Caco-2 (cell line): ENCODE results near the gene THBD. TPM values are rescaled to one million over a fixed set of nuclear protein-coding genes. Genes with fewer than 3 reads are reported as not detected.

Experiments used
- BruUV-seq: library from RNA; stranded (reverse); fragments of 400-500 nt; replicated peaks from 2 replicates; lab custom pipeline; 2021; lab: Mats Ljungman, UMichigan
- CTCF ChIA-PET: fragments of 300-600 bp; sonication (Branson Sonifier 250); formaldehyde crosslinking; loops from one replicate; lab custom pipeline; 2022; ENCODE audit warnings: antibody characterized with exemption; lab: Charles Lee
- POLR2A ChIA-PET: fragments of 300-600 bp; sonication (Branson Sonifier 250); formaldehyde crosslinking; loops from one replicate; lab custom pipeline; 2022; ENCODE audit warnings: antibody characterized with exemption; lab: Charles Lee
- DNase-seq, 2 experiments: peaks; one replicate each; pipeline versions ENCODE4 v3.0.0 to v3.0.0-alpha.2; 2020 to 2022
- H3K27me3 ChIP-seq: replicated peaks from 2 replicates; pipeline ENCODE4 v1.6.0; 2011; ENCODE audit warnings: low read length; ENCODE audit not compliant: control insufficient read depth, insufficient read depth
- H3K36me3 ChIP-seq: 2 replicates; pipeline ENCODE4 v1.5.1; 2011; ENCODE audit warnings: low read length; ENCODE audit not compliant: control insufficient read depth, insufficient read depth
- H3K4me1 ChIP-seq: fragments of 250-450 bp; sonication (Bioruptor Pico); 2 replicates; pipeline ENCODE4 v1.5.1; 2020; ENCODE audit warnings: mild to moderate bottlenecking
- H3K4me3 ChIP-seq: 2 replicates; pipeline ENCODE4 v1.5.1; 2011; ENCODE audit warnings: low read depth, mild to moderate bottlenecking, control low read depth, low read length
- H3K9me3 ChIP-seq: fragments of 250-450 bp; sonication (Bioruptor Pico); 2 replicates; pipeline ENCODE4 v1.5.1; 2020; ENCODE audit warnings: mild to moderate bottlenecking, moderate library complexity
- H3K27ac Mint-ChIP-seq: one replicate; pipeline ENCODE4 v1.8.0; 2022; ENCODE audit warnings: mixed read lengths; ENCODE audit not compliant: unreplicated experiment
- H3K27me3 Mint-ChIP-seq: one replicate; pipeline ENCODE4 v1.8.0; 2022; ENCODE audit warnings: mixed read lengths; ENCODE audit not compliant: insufficient read depth, unreplicated experiment
- H3K36me3 Mint-ChIP-seq: one replicate; pipeline ENCODE4 v1.8.0; 2022; ENCODE audit warnings: mild to moderate bottlenecking, mixed read lengths; ENCODE audit not compliant: insufficient read depth, unreplicated experiment
- H3K4me1 Mint-ChIP-seq: one replicate; pipeline ENCODE4 v1.8.0; 2022; ENCODE audit warnings: low read depth, mixed read lengths; ENCODE audit not compliant: unreplicated experiment
- H3K4me3 Mint-ChIP-seq: one replicate; pipeline ENCODE4 v1.8.0; 2022; ENCODE audit warnings: mild to moderate bottlenecking, moderate library complexity, mixed read lengths; ENCODE audit not compliant: unreplicated experiment
- H3K9me3 Mint-ChIP-seq: one replicate; pipeline ENCODE4 v1.8.0; 2022; ENCODE audit warnings: mixed read lengths; ENCODE audit not compliant: unreplicated experiment
- intact Hi-C: fragments of 100-400 bp; cut with micrococcal nuclease; formaldehyde crosslinking; loops from one replicate; pipeline ENCODE4 v1.10.0; 2022; ENCODE audit not compliant: unreplicated experiment
- total RNA-seq: library from RNA; stranded (reverse); gene quantifications from 2 replicates; pipeline ENCODE4 v1.2.3, GENCODE V29; 2022
- TF ChIP-seq, protein P1 (sequence below), 2 experiments: fragments of 200-600 bp in 1 of 2; IDR thresholded peaks; 1 replicate in 1 of 2; 2 replicates in 1 of 2; pipeline versions ENCODE4 v1.5.1 to v1.8.0; 2011 to 2022; ENCODE audit warnings: antibody characterized with exemption in 1 of 2, control low read depth in 1 of 2, inconsistent platforms in 1 of 2, low read depth in 1 of 2, low read length in 1 of 2, mild to moderate bottlenecking in 1 of 2, moderate library complexity in 1 of 2; ENCODE audit not compliant: insufficient read depth in 1 of 2, severe bottlenecking in 1 of 2, unreplicated experiment in 1 of 2

Gene THBD
- total RNA-seq, 1 experiment from 2014 or later, result 0.77 TPM

DNA sequence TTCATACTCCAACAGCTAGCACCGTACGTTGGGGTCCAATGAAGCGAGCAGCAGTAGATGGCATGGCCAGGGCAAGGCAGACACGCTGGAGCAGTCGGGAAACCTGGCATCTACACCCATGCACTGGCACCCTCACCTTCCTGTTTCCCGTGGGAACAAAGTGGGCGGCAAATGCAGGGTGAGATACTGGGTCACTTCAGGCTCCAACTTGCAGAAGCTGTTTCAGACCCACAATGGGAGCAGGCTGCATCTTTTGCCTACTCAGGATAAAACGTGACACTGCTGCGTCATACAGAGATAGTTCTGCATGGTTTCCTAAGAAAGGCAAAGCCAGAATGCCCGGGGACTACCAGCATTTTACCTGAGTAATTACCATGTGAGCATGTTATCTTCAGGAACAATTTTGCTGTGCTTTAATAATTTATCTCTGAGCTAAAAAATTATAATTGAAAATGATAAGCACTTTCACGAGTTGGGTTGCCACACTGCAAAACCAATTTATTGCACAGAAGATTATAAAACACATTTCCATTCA is 47.6 kb upstream of the THBD start:
- Histone ChIP-seq H3K36me3 (no peaks in the 10 kb centered on the region), H3K27me3 (no peaks in the 10 kb centered on the region), H3K4me1 (no peaks in the 10 kb centered on the region), H3K4me3 (no peak overlapping the region), H3K9me3 (no peaks in the 10 kb centered on the region)
- Mint-ChIP-seq H3K27ac (no peak overlapping the region), H3K36me3 (peaks cover 5% of the 10 kb centered on the region), H3K4me3 (no peak overlapping the region), H3K27me3 (no peaks in the 10 kb centered on the region), H3K4me1 (peaks cover 7% of the 10 kb centered on the region), H3K9me3 (no peaks in the 10 kb centered on the region)
- DNase-seq, result no peak
- TF ChIP-seq, protein P1, sequence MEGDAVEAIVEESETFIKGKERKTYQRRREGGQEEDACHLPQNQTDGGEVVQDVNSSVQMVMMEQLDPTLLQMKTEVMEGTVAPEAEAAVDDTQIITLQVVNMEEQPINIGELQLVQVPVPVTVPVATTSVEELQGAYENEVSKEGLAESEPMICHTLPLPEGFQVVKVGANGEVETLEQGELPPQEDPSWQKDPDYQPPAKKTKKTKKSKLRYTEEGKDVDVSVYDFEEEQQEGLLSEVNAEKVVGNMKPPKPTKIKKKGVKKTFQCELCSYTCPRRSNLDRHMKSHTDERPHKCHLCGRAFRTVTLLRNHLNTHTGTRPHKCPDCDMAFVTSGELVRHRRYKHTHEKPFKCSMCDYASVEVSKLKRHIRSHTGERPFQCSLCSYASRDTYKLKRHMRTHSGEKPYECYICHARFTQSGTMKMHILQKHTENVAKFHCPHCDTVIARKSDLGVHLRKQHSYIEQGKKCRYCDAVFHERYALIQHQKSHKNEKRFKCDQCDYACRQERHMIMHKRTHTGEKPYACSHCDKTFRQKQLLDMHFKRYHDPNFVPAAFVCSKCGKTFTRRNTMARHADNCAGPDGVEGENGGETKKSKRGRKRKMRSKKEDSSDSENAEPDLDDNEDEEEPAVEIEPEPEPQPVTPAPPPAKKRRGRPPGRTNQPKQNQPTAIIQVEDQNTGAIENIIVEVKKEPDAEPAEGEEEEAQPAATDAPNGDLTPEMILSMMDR (IDR thresholded peaks at IDR 0.05; ENCODE audit: insufficient read depth in 1 of 2, low read depth in 1 of 2, low read length in 1 of 2, severe bottlenecking in 1 of 2, unreplicated experiment in 1 of 2), result no peak
- CTCF ChIA-PET, result no interaction called here
- POLR2A ChIA-PET, result no interaction called here
- intact Hi-C loops, result no loop called here
- BruUV-seq, result no TSS peak

GRCh38 chr20:23096097-23096496 is 46.6 kb upstream of the THBD start:
- Histone ChIP-seq H3K4me1 (no peaks in the 10 kb centered on the region), H3K36me3 (no peaks in the 10 kb centered on the region), H3K4me3 (no peak overlapping the region), H3K27me3 (no peaks in the 10 kb centered on the region), H3K9me3 (no peaks in the 10 kb centered on the region)
- ChIA-PET POLR2A (no interaction called here), CTCF (no interaction called here)
- BruUV-seq, result no TSS peak
- Mint-ChIP-seq H3K27me3 (no peaks in the 10 kb centered on the region), H3K36me3 (peaks cover 5% of the 10 kb centered on the region), H3K9me3 (no peaks in the 10 kb centered on the region), H3K4me3 (no peak overlapping the region), H3K27ac (no peak overlapping the region), H3K4me1 (peaks cover 7% of the 10 kb centered on the region)
- TF ChIP-seq, protein P1 (IDR thresholded peaks at IDR 0.05; ENCODE audit: insufficient read depth in 1 of 2, low read depth in 1 of 2, low read length in 1 of 2, severe bottlenecking in 1 of 2, unreplicated experiment in 1 of 2), result no peak
- no peak for DNase-seq
- intact Hi-C loops, result no loop called here

DNA sequence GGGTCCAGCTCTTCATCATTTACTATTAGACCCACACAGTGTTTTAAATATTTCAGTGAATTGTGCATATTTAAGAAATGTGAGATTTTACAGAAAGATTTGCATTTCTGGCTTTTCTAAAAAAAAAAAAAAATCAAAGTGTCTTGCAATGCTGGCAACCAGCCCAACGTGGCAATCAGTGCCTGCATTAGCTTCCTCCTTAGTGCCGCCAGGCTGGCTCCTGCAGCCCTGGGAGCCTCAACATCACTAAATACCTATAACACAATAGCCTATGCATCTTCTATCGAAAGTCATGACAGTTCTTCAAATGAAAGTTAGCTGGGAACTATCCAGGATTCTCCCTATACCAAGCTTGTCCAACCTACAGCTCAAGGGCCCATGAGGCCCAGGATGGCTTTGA is 46.0 kb upstream of the THBD start:
- POLR2A ChIA-PET, result interaction anchor here (0.6 kb wide), 1 partner anchor 186 kb away, joined by 7 read pairs; no protein-coding TSS in a partner anchor
- Mint-ChIP-seq H3K9me3 (no peaks in the 10 kb centered on the region), H3K27me3 (no peaks in the 10 kb centered on the region), H3K36me3 (peaks cover 5% of the 10 kb centered on the region), H3K4me1 (peaks cover 3% of the 10 kb centered on the region), H3K4me3 (no peak overlapping the region), H3K27ac (no peak overlapping the region)
- H3K4me3 ChIP-seq, result no peak overlapping the region
- no peaks in the 10 kb centered on the region for H3K4me1 ChIP-seq
- BruUV-seq, result no TSS peak
- intact Hi-C loops, result no loop called here
- DNase-seq, result no peak
- no peaks in the 10 kb centered on the region for H3K27me3 ChIP-seq
- TF ChIP-seq, protein P1 (IDR thresholded peaks at IDR 0.05; ENCODE audit: insufficient read depth in 1 of 2, low read depth in 1 of 2, low read length in 1 of 2, severe bottlenecking in 1 of 2, unreplicated experiment in 1 of 2), result no peak
- H3K9me3 ChIP-seq, result no peaks in the 10 kb centered on the region
- no peaks in the 10 kb centered on the region for H3K36me3 ChIP-seq
- CTCF ChIA-PET, result no interaction called here
